K562 (cell line): ENCODE results near the gene PLSCR5. TPM values are rescaled to one million over a fixed set of nuclear protein-coding genes. Genes with fewer than 3 reads are reported as not detected.

Experiments used
- ATAC-seq: fragments of 200-7000 bp; cut with Tn5 transposase; 3 replicates; pipeline ENCODE4 v1.9.1; 2020; ENCODE audit warnings: moderate library complexity
- BruUV-seq: library from RNA; stranded (reverse); fragments of 400-500 nt; replicated peaks from 2 replicates; lab custom pipeline; 2021; lab: Mats Ljungman, UMichigan
- CTCF ChIA-PET: fragments of 300-600 bp; formaldehyde crosslinking; extraction: SDS; loops from one replicate; lab custom pipeline; 2021; ENCODE audit warnings: low intra/inter-chr PET ratio; lab: Yijun Ruan, JAX
- POLR2A ChIA-PET: fragments of 300-600, 350-650 bp; sonication (Branson Sonifier 250); formaldehyde crosslinking; extraction: SDS; loops from one replicate; lab custom pipeline; 2021; ENCODE audit warnings: antibody characterized with exemption, inconsistent platforms; lab: Yijun Ruan, JAX
- DNase-seq, 4 experiments: peaks; one replicate each; pipeline versions ENCODE4 v3.0.0 to v3.0.0-alpha.2; 2011 to 2018; ENCODE audit warnings: low spot score in 3 of 4, mixed read lengths in 3 of 4; ENCODE audit errors: extremely low read depth in 1 of 4
- FAIRE-seq: peaks from 2 replicates; lab custom pipeline; 2011; peaks lifted over from hg19 to GRCh38; lab: Jason Lieb, UNC
- H2AFZ ChIP-seq: 2 replicates; pipeline ENCODE4 v1.6.0; 2011; ENCODE audit warnings: low read depth, low read length, control low read depth, inconsistent platforms
- H3K27ac ChIP-seq: fragments of 200-600 bp; 3 replicates; pipeline ENCODE4 v1.8.0; 2011; ENCODE audit warnings: low read depth, mild to moderate bottlenecking, control low read depth, inconsistent platforms, low read length, moderate library complexity, mixed read lengths; ENCODE audit errors: extremely low read depth
- H3K27me3 ChIP-seq, 2 experiments: fragments of 300-600 bp in 1 of 2; 2 replicates in 1 of 2; 3 replicates in 1 of 2; pipeline versions ENCODE4 v1.6.0 to v1.8.0; 2011; ENCODE audit warnings: inconsistent platforms in 2 of 2, low read length in 2 of 2, mild to moderate bottlenecking in 1 of 2, mixed read lengths in 1 of 2, moderate library complexity in 1 of 2; ENCODE audit not compliant: control insufficient read depth in 2 of 2, insufficient read depth in 2 of 2
- H3K36me3 ChIP-seq: fragments of 300-600 bp; 3 replicates; pipeline ENCODE4 v1.8.0; 2011; ENCODE audit warnings: mild to moderate bottlenecking, low read length, inconsistent platforms; ENCODE audit not compliant: control insufficient read depth, insufficient read depth
- H3K4me1 ChIP-seq, 2 experiments: fragments of 200-600 bp in 1 of 2; replicated peaks in 1 of 2; 2 replicates in 1 of 2; 3 replicates in 1 of 2; pipeline versions ENCODE4 v1.5.1 to v1.8.0; 2011; ENCODE audit warnings: inconsistent platforms in 2 of 2, low read length in 2 of 2, mild to moderate bottlenecking in 1 of 2, mixed read lengths in 1 of 2, moderate library complexity in 1 of 2; ENCODE audit not compliant: control insufficient read depth in 2 of 2, insufficient read depth in 2 of 2
- H3K4me2 ChIP-seq: 2 replicates; pipeline ENCODE4 v1.6.1; 2011; ENCODE audit warnings: low read length, control low read depth, inconsistent platforms, mixed read lengths; ENCODE audit not compliant: insufficient read depth
- H3K4me3 ChIP-seq: fragments of 200-600 bp; sonication (generic), shearing (Covaris generic); 2 replicates; pipeline ENCODE4 v1.5.1; 2016; ENCODE audit warnings: control low read depth, inconsistent platforms
- H3K79me2 ChIP-seq: fragments of 200-600 bp; 3 replicates; pipeline ENCODE4 v1.8.0; 2011; ENCODE audit warnings: low read length, inconsistent platforms; ENCODE audit not compliant: control insufficient read depth, insufficient read depth
- H3K9ac ChIP-seq, 2 experiments: 2 replicates each; pipeline versions ENCODE4 v1.6.0 to v1.6.1; 2011; ENCODE audit warnings: low read depth in 2 of 2, low read length in 2 of 2, control low read depth in 1 of 2, inconsistent platforms in 1 of 2, mild to moderate bottlenecking in 1 of 2, mixed read lengths in 1 of 2; ENCODE audit not compliant: insufficient read depth in 1 of 2
- H3K9me1 ChIP-seq: one replicate; pipeline ENCODE4 v1.6.0; 2011; ENCODE audit warnings: inconsistent platforms, mild to moderate bottlenecking, low read length, moderate library complexity; ENCODE audit not compliant: control insufficient read depth, insufficient read depth
- H3K9me3 ChIP-seq: replicated peaks from 2 replicates; pipeline ENCODE4 v1.5.1; 2011; ENCODE audit warnings: low read depth, low read length, inconsistent platforms; ENCODE audit not compliant: control insufficient read depth, insufficient read depth
- H4K20me1 ChIP-seq: replicated peaks from 2 replicates; pipeline ENCODE4 v1.6.1; 2011; ENCODE audit warnings: low read length, inconsistent platforms, mixed read lengths; ENCODE audit not compliant: control insufficient read depth, insufficient read depth
- BRF2 ChIP-seq: IDR thresholded peaks from 3 replicates; pipeline ENCODE4 v1.6.1; 2011; ENCODE audit warnings: borderline replicate concordance, mild to moderate bottlenecking; ENCODE audit not compliant: insufficient read length, insufficient read depth
- RAD51 ChIP-seq: fragments of 450-650 bp; IDR thresholded peaks from 2 replicates; pipeline ENCODE4 v1.7.1; 2016; ENCODE audit warnings: low read depth, mild to moderate bottlenecking, borderline replicate concordance
- SIX5 ChIP-seq, 2 experiments: IDR thresholded peaks; 2 replicates each; pipeline ENCODE4 v1.6.1; 2011; ENCODE audit warnings: low read length in 2 of 2, borderline replicate concordance in 1 of 2, low read depth in 1 of 2, mild to moderate bottlenecking in 1 of 2, moderate library complexity in 1 of 2; ENCODE audit not compliant: insufficient read depth in 1 of 2
- TFE3 ChIP-seq: fragments of 450-650 bp; formaldehyde crosslinking; IDR thresholded peaks from 2 replicates; pipeline ENCODE4 v1.4.0; 2020; ENCODE audit warnings: mild to moderate bottlenecking, mixed read lengths
- USF2 ChIP-seq: sonication (generic); formaldehyde crosslinking; IDR thresholded peaks from 2 replicates; pipeline ENCODE4 v1.5.0; 2020; ENCODE audit warnings: missing genetic modification reagents
- WGBS: fragments of 100-300 bp; shearing (Covaris generic); methylation state at CpG from one replicate; pipeline ENCODE4 v1.1.6; 2016; ENCODE audit warnings: low coverage, mixed read lengths; ENCODE audit not compliant: insufficient coverage; ENCODE audit errors: missing lambda C conversion rate; 5-methylcytosine and 5-hydroxymethylcytosine counted together
- in situ Hi-C: fragments of 300-500 bp; cut with MboI; formaldehyde crosslinking; loops from 4 replicates; pipeline ENCODE4 v1.15.0; 2018; ENCODE audit warnings: inconsistent platforms, mixed read lengths
- intact Hi-C: fragments of 100-400 bp; cut with micrococcal nuclease; formaldehyde crosslinking; loops from 2 replicates; pipeline ENCODE4 v1.14.2; 2022
- polyA plus RNA-seq, 8 experiments: library from polyadenylated mRNA; depleted of rRNA in 4 of 8; stranded (reverse) in 5 of 8; unstranded in 3 of 8; fragments of >200 nt; fragmentation: Nextera tagmentation in 2 of 8; fragmentation: Illumina TruSeq in 1 of 8; extraction: Ambion mirVana in 2 of 8; extraction: Trizol in 1 of 8; gene quantifications; 2 replicates each; pipeline versions ENCODE4 v1.2.1 to v1.2.3, GENCODE V29; 2011 to 2014; ENCODE audit warnings: inconsistent platforms in 1 of 8, missing spikeins in 1 of 8
- total RNA-seq, 7 experiments: library from RNA; depleted of rRNA in 6 of 7; stranded (reverse); fragments of >200 nt in 6 of 7; fragmentation: Illumina TruSeq in 2 of 7; extraction: Trizol in 2 of 7; gene quantifications; 2 replicates each; pipeline versions ENCODE4 v1.2.1 to v1.2.3, GENCODE V29; 2011 to 2021; ENCODE audit warnings: low replicate concordance in 1 of 7

PLSCR5 gene
- total and polyA plus RNA-seq, 9 of the 15 experiments (the other 6 are each of a cell fraction or from before 2014, with no cell fraction given), result not detected

- no peak for TF ChIP-seq SIX5 (IDR thresholded peaks at IDR 0.05; ENCODE audit: borderline replicate concordance in 1 of 2, insufficient read depth in 1 of 2, low read depth in 1 of 2, low read length in 2 of 2)
- TF ChIP-seq, all 486 proteins: peak for 0
These were observed 46.4 kb downstream of the PLSCR5 start (continued) for GRCh38 chr3:146558781-146559180.

- H3K9me1 ChIP-seq, result no peaks in the 10 kb centered on the region
- CTCF ChIA-PET, result no interaction called here
- no peaks in the 10 kb centered on the region for H3K27me3 ChIP-seq
- no peak for DNase-seq
- TF ChIP-seq TFE3 (peak; percentile 76), USF2 (CRISPR knock-in tag) (peak; percentile 35), BRF2 (no peak), RAD51 (peak; percentile 39; the same call in 1 of the 2 replicates)
- TF ChIP-seq, all 486 proteins: peak for 3
- in situ Hi-C loops, result no loop called here
- Histone ChIP-seq H3K4me2 (no peak overlapping the region), H3K4me3 (no peak overlapping the region), H3K9ac (no peak overlapping the region), H3K79me2 (no peaks in the 10 kb centered on the region), H3K4me1 (peaks cover 0 to 6% of the 10 kb centered on the region in 2 experiments; a peak in 3 of 5 replicates), H3K36me3 (no peaks in the 10 kb centered on the region), H3K9me3 (no peaks in the 10 kb centered on the region), H4K20me1 (no peaks in the 10 kb centered on the region), H2AFZ (no peak overlapping the region), H3K27ac (no peak overlapping the region)
- POLR2A ChIA-PET, result no interaction called here
- intact Hi-C loops, result no loop called here
- ATAC-seq, result no peak
- no TSS peak for BruUV-seq
- no peak for FAIRE-seq
- WGBS, result 15% methylated on average over 4 of the region's 4 CpGs
These were observed 47.4 kb downstream of the PLSCR5 start for GRCh38 chr3:146557745-146558144.
